K562 (cell line): ENCODE results near the gene S100A9. TPM values are rescaled to one million over a fixed set of nuclear protein-coding genes. Genes with fewer than 3 reads are reported as not detected.

Experiments used
- BCLAF1 ChIP-seq, 2 experiments: fragments of 450-650 bp in 1 of 2; IDR thresholded peaks; 2 replicates each; pipeline ENCODE4 v1.6.1; 2011 to 2017; ENCODE audit warnings: low read depth in 2 of 2, antibody characterized with exemption in 1 of 2, borderline replicate concordance in 1 of 2, low read length in 1 of 2, mild to moderate bottlenecking in 1 of 2, mixed read lengths in 1 of 2; ENCODE audit not compliant: control insufficient read depth in 1 of 2
- CC2D1A ChIP-seq: fragments of 450-650 bp; IDR thresholded peaks from 2 replicates; pipeline ENCODE4 v1.6.1; 2017; ENCODE audit warnings: mild to moderate bottlenecking
- DNMT1 ChIP-seq: fragments of 450-650 bp; IDR thresholded peaks from 2 replicates; pipeline ENCODE4 v1.6.1; 2016; ENCODE audit warnings: antibody characterized with exemption, mild to moderate bottlenecking
- FOXP1 ChIP-seq: sonication (generic); formaldehyde crosslinking; IDR thresholded peaks from 2 replicates; pipeline ENCODE4 v1.8.0; 2022; ENCODE audit warnings: mild to moderate bottlenecking, missing genetic modification reagents
- MAFK ChIP-seq: IDR thresholded peaks from 2 replicates; pipeline ENCODE4 v1.6.1; 2011; ENCODE audit warnings: low read length, improper control_type of control experiment
- TAF7 ChIP-seq: fragments of 450-650 bp; IDR thresholded peaks from 2 replicates; pipeline ENCODE4 v1.6.1; 2016; ENCODE audit warnings: missing genetic modification characterization, missing compliant biosample characterization
- ZC3H8 ChIP-seq: fragments of 450-650 bp; IDR thresholded peaks from 2 replicates; pipeline ENCODE4 v1.6.1; 2017
- ZNF280A ChIP-seq: fragments of 450-650 bp; IDR thresholded peaks from 2 replicates; pipeline ENCODE4 v1.6.1; 2018; ENCODE audit warnings: mild to moderate bottlenecking, low read depth; ENCODE audit not compliant: partially characterized antibody
- ZNF511 ChIP-seq: sonication (generic); formaldehyde crosslinking; IDR thresholded peaks from 2 replicates; pipeline ENCODE4 v1.8.0; 2022; ENCODE audit warnings: mild to moderate bottlenecking, missing genetic modification reagents
- ZNF586 ChIP-seq: fragments of 450-650 bp; formaldehyde crosslinking; conservative IDR thresholded peaks from 2 replicates; pipeline ENCODE4 v1.4.0; 2020; ENCODE audit warnings: mild to moderate bottlenecking, moderate library complexity
- ZNF717 ChIP-seq: fragments of 250-450 bp; sonication (Bioruptor Pico); IDR thresholded peaks from 2 replicates; pipeline ENCODE4 v1.5.0; 2021
- polyA plus RNA-seq, 8 experiments: library from polyadenylated mRNA; depleted of rRNA in 4 of 8; stranded (reverse) in 5 of 8; unstranded in 3 of 8; fragments of >200 nt; fragmentation: Nextera tagmentation in 2 of 8; fragmentation: Illumina TruSeq in 1 of 8; extraction: Ambion mirVana in 2 of 8; extraction: Trizol in 1 of 8; gene quantifications; 2 replicates each; pipeline versions ENCODE4 v1.2.1 to v1.2.3, GENCODE V29; 2011 to 2014; ENCODE audit warnings: inconsistent platforms in 1 of 8, missing spikeins in 1 of 8
- total RNA-seq, 7 experiments: library from RNA; depleted of rRNA in 6 of 7; stranded (reverse); fragments of >200 nt in 6 of 7; fragmentation: Illumina TruSeq in 2 of 7; extraction: Trizol in 2 of 7; gene quantifications; 2 replicates each; pipeline versions ENCODE4 v1.2.1 to v1.2.3, GENCODE V29; 2011 to 2021; ENCODE audit warnings: low replicate concordance in 1 of 7
- TF ChIP-seq, protein P1 (sequence below): IDR thresholded peaks from 2 replicates; pipeline ENCODE4 v1.6.1; 2016; ENCODE audit warnings: missing genetic modification characterization, missing compliant biosample characterization
- TF ChIP-seq, protein P2 (sequence below): fragments of 150-350 bp; IDR thresholded peaks from 2 replicates; pipeline ENCODE4 v1.6.1; 2014; ENCODE audit warnings: low read depth, mild to moderate bottlenecking, low read length, borderline replicate concordance
- TF ChIP-seq, protein P3 (sequence below): IDR thresholded peaks from 2 replicates; pipeline ENCODE4 v1.6.1; 2014; ENCODE audit warnings: antibody characterized with exemption

Gene S100A9
- total and polyA plus RNA-seq, 9 of the 15 experiments (the other 6 are each of a cell fraction or from before 2014, with no cell fraction given): 0.80 TPM; not detected in 8

DNA sequence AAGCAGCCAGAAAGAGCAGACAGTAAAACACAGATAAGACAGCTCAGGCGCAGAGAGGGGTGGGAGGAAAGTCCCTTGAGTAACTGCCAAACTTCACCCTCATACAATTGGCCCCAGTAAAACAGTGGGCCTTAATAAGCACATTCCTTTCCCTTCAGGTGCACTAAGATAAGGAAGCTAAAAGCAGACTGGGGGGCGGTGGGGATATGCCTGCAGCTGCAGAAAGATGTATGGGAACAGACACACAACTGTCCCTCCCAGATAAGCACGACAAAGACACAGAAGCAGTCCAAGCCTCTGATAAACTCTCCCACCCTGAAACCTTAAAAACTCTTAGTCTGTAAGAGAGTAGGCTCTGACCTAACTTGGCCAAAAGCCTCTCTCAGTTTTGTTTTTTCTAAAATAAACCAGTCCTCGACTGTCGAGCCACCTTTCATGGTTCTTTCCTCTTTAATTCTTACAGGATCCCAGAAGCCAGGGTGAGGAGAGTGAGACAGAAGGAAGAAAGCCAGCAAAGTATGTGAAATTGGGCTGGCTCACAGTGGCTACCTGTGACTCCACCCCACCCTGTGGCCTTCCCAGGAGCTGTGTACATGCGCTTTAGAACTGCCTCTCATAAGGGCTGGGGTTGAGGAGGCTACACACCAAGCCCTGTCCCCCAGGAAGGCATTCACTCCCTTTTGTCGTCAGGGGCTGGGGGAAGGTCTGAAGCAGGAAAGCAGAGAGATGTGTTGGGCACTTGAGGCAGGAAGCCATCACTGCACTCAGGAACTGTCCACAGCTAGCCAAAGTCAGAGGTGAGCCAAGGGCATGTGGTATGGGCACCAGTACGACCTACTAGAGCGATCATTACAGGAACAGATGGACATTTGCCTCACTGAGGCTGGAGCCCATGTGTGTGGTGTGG lies 13.6 kb upstream of the S100A9 start (continued):
- TF ChIP-seq FOXP1 (CRISPR knock-in tag) (no peak), ZNF586 (CRISPR knock-in tag) (no peak), ZNF511 (CRISPR knock-in tag) (no peak), TAF7 (no peak), DNMT1 (0 out of 2 replicates have a peak, but pooled peaks have one; percentile 54), CC2D1A (peak; percentile 99), ZNF717 (CRISPR knock-in tag) (no peak), ZNF280A (no peak), MAFK (peak; percentile 56), ZC3H8 (0 out of 2 replicates have a peak, but pooled peaks have one; percentile 78), BCLAF1 (IDR thresholded peaks at IDR 0.05; ENCODE audit: borderline replicate concordance in 1 of 2, control insufficient read depth in 1 of 2, low read depth in 2 of 2, low read length in 1 of 2) (no peak; a peak in 1 of 4 replicates)
- TF ChIP-seq, protein P1, sequence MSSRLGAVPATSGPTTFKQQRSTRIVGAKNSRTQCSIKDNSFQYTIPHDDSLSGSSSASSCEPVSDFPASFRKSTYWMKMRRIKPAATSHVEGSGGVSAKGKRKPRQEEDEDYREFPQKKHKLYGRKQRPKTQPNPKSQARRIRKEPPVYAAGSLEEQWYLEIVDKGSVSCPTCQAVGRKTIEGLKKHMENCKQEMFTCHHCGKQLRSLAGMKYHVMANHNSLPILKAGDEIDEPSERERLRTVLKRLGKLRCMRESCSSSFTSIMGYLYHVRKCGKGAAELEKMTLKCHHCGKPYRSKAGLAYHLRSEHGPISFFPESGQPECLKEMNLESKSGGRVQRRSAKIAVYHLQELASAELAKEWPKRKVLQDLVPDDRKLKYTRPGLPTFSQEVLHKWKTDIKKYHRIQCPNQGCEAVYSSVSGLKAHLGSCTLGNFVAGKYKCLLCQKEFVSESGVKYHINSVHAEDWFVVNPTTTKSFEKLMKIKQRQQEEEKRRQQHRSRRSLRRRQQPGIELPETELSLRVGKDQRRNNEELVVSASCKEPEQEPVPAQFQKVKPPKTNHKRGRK: no peak
- TF ChIP-seq, protein P2, sequence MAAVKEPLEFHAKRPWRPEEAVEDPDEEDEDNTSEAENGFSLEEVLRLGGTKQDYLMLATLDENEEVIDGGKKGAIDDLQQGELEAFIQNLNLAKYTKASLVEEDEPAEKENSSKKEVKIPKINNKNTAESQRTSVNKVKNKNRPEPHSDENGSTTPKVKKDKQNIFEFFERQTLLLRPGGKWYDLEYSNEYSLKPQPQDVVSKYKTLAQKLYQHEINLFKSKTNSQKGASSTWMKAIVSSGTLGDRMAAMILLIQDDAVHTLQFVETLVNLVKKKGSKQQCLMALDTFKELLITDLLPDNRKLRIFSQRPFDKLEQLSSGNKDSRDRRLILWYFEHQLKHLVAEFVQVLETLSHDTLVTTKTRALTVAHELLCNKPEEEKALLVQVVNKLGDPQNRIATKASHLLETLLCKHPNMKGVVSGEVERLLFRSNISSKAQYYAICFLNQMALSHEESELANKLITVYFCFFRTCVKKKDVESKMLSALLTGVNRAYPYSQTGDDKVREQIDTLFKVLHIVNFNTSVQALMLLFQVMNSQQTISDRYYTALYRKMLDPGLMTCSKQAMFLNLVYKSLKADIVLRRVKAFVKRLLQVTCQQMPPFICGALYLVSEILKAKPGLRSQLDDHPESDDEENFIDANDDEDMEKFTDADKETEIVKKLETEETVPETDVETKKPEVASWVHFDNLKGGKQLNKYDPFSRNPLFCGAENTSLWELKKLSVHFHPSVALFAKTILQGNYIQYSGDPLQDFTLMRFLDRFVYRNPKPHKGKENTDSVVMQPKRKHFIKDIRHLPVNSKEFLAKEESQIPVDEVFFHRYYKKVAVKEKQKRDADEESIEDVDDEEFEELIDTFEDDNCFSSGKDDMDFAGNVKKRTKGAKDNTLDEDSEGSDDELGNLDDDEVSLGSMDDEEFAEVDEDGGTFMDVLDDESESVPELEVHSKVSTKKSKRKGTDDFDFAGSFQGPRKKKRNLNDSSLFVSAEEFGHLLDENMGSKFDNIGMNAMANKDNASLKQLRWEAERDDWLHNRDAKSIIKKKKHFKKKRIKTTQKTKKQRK: no peak
- TF ChIP-seq, protein P3, sequence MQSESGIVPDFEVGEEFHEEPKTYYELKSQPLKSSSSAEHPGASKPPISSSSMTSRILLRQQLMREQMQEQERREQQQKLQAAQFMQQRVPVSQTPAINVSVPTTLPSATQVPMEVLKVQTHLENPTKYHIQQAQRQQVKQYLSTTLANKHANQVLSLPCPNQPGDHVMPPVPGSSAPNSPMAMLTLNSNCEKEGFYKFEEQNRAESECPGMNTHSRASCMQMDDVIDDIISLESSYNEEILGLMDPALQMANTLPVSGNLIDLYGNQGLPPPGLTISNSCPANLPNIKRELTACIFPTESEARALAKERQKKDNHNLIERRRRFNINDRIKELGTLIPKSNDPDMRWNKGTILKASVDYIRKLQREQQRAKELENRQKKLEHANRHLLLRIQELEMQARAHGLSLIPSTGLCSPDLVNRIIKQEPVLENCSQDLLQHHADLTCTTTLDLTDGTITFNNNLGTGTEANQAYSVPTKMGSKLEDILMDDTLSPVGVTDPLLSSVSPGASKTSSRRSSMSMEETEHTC: peak; percentile 66; the same call in 1 of the 2 replicates
